CD4-positive, alpha-beta T cell treated with Interleukin-4 for 1 hour (primary cell): Measurements from ENCODE around the gene JAK3.
A peak's percentile ranks its signal among the peaks of the same experiment; 100 is the strongest.
"Not testable (repeated sequence)": the region's sequence is repeated elsewhere in the genome, so short reads cannot be mapped to it uniquely, and the experiment has no call there.

ENCODE experiments used
- DNase-seq, 2 donors: peaks; one replicate each; pipeline ENCODE4 v3.0.0-alpha.2; 2020 to 2022

JAK3 gene

GRCh38 chr19:17847538-17848366, at the start of gene JAK3:
Gene JAK3, minus strand, starts transcription at chr19:17847982. Its CDS starts 3,565 bp downstream, at chr19:17844417.
- peak; percentile 88 to 89 for DNase-seq

- DNase-seq: no peak
Measured at GRCh38 chr19:17893766-17894165, 46.0 kb upstream of the JAK3 start.

- DNase-seq: no peak
Measured at GRCh38 chr19:17889609-17890214, 41.9 kb upstream of the JAK3 start.

GRCh38 chr19:17888260-17888659, 40.5 kb upstream of the JAK3 start:
- DNase-seq: no peak

GRCh38 chr19:17887221-17887620, 39.4 kb upstream of the JAK3 start:
- DNase-seq: not testable (repeated sequence)

GRCh38 chr19:17886515-17886914, 38.7 kb upstream of the JAK3 start:
- no peak for DNase-seq

- DNase-seq: no peak
Measured at GRCh38 chr19:17883627-17884410, 36.0 kb upstream of the JAK3 start.

- no peak for DNase-seq
Measured at GRCh38 chr19:17881701-17882100, 33.9 kb upstream of the JAK3 start.

- no peak for DNase-seq
Measured at GRCh38 chr19:17879466-17879865, 31.7 kb upstream of the JAK3 start.

GRCh38 chr19:17877696-17878095, 29.9 kb upstream of the JAK3 start:
- DNase-seq: no peak

GRCh38 chr19:17874758-17875135, 27.0 kb upstream of the JAK3 start:
- no peak for DNase-seq

- DNase-seq: peak; percentile 69
Measured at GRCh38 chr19:17873786-17874757, 26.3 kb upstream of the JAK3 start.

- DNase-seq: peak; percentile 35 to 48
Measured at GRCh38 chr19:17872251-17873001, 24.6 kb upstream of the JAK3 start.

- no peak for DNase-seq
Measured at GRCh38 chr19:17871878-17872250, 24.1 kb upstream of the JAK3 start, which contains the start of gene SLC5A5. Gene SLC5A5, plus strand, starts transcription at chr19:17871945. Its CDS starts 375 bp downstream, at chr19:17872320.

- no peak for DNase-seq
Measured at GRCh38 chr19:17871032-17871877, 23.5 kb upstream of the JAK3 start.

GRCh38 chr19:17869114-17869608, 21.4 kb upstream of the JAK3 start:
- DNase-seq: no peak

GRCh38 chr19:17868669-17869068, 20.9 kb upstream of the JAK3 start:
- DNase-seq: no peak

GRCh38 chr19:17866964-17867486, 19.2 kb upstream of the JAK3 start:
- DNase-seq: no peak

GRCh38 chr19:17866312-17866963, 18.7 kb upstream of the JAK3 start:
- DNase-seq: no peak
